GM19328 (cell line): ENCODE data around the gene FBN2.
"Not testable (repeated sequence)": the region's sequence is repeated elsewhere in the genome, so short reads cannot be mapped to it uniquely, and the experiment has no call there.

Source experiments
- ATAC-seq: cut with Tn5 transposase; IDR thresholded peaks from one replicate; pipeline ENCODE4 v1.9.1; 2021; ENCODE audit warnings: mild to moderate bottlenecking, moderate library complexity; ENCODE audit not compliant: unreplicated experiment

The FBN2 gene

GRCh38 chr5:128432913-128433440 is 105.1 kb downstream of the FBN2 start:
- ATAC-seq: no peak

- no peak for ATAC-seq
These were observed 110.1 kb downstream of the FBN2 start for GRCh38 chr5:128427921-128428320.

- ATAC-seq: peak; percentile 93
These were observed 111.9 kb downstream of the FBN2 start for GRCh38 chr5:128426090-128426534.

- no peak for ATAC-seq
These were observed 113.4 kb downstream of the FBN2 start for GRCh38 chr5:128424646-128425045.

GRCh38 chr5:128422612-128423011 is 115.4 kb downstream of the FBN2 start:
- no peak for ATAC-seq

GRCh38 chr5:128414469-128414868 is 123.6 kb downstream of the FBN2 start:
- no peak for ATAC-seq

- ATAC-seq: no peak
These were observed 124.7 kb downstream of the FBN2 start for GRCh38 chr5:128413356-128413755.

GRCh38 chr5:128412145-128412930 is 125.7 kb downstream of the FBN2 start:
- ATAC-seq: no peak

GRCh38 chr5:128409166-128409800 is 128.8 kb downstream of the FBN2 start:
- no peak for ATAC-seq

- no peak for ATAC-seq
These were observed 129.4 kb downstream of the FBN2 start for GRCh38 chr5:128408622-128409021.

- ATAC-seq: no peak
These were observed 130.1 kb downstream of the FBN2 start for GRCh38 chr5:128407944-128408343.

- ATAC-seq: no peak
These were observed 131.2 kb downstream of the FBN2 start for GRCh38 chr5:128406803-128407202.

- no peak for ATAC-seq
These were observed 132.9 kb downstream of the FBN2 start for GRCh38 chr5:128405159-128405558.

- no peak for ATAC-seq
These were observed 134.7 kb downstream of the FBN2 start for GRCh38 chr5:128403333-128403732.

- ATAC-seq: no peak
These were observed 135.5 kb downstream of the FBN2 start for GRCh38 chr5:128402506-128402905.

GRCh38 chr5:128400766-128401165 is 137.3 kb downstream of the FBN2 start:
- ATAC-seq: not testable (repeated sequence)

GRCh38 chr5:128399111-128399510 is 138.9 kb downstream of the FBN2 start:
- no peak for ATAC-seq

GRCh38 chr5:128397876-128398275 is 140.2 kb downstream of the FBN2 start:
- no peak for ATAC-seq

- ATAC-seq: no peak
These were observed 143.0 kb downstream of the FBN2 start for GRCh38 chr5:128395073-128395472.

- ATAC-seq: no peak
These were observed 154.0 kb downstream of the FBN2 start for GRCh38 chr5:128384068-128384467.

- no peak for ATAC-seq
These were observed 157.7 kb downstream of the FBN2 start for GRCh38 chr5:128380337-128380736.

GRCh38 chr5:128378632-128379031 is 159.4 kb downstream of the FBN2 start:
- ATAC-seq: no peak
